HG03378 (cell line): Measurements from ENCODE around the gene USP9Y.
"Not testable (repeated sequence)": the region's sequence is repeated elsewhere in the genome, so short reads cannot be mapped to it uniquely, and the experiment has no call there.

Experiments used
- ATAC-seq: cut with Tn5 transposase; IDR thresholded peaks from one replicate; pipeline ENCODE4 v1.9.1; 2021; ENCODE audit warnings: mild to moderate bottlenecking, moderate library complexity; ENCODE audit not compliant: unreplicated experiment

USP9Y gene

GRCh38 chrY:12701181-12701695 is at the start of gene USP9Y:
USP9Y (plus strand) TSS chrY:12701231; CDS start chrY:12709448, 8,217 bp downstream.
- no peak for ATAC-seq

- no peak for ATAC-seq
Observed at GRCh38 chrY:12651621-12652036, 49.4 kb upstream of the USP9Y start.

GRCh38 chrY:12661745-12662681 is 39.0 kb upstream of the USP9Y start:
- ATAC-seq: no peak

- no peak for ATAC-seq
Observed at GRCh38 chrY:12662745-12663591, 38.1 kb upstream of the USP9Y start.

GRCh38 chrY:12663845-12664244 is 37.2 kb upstream of the USP9Y start:
- ATAC-seq: not testable (repeated sequence)

- no peak for ATAC-seq
Observed at GRCh38 chrY:12678111-12678510, 22.9 kb upstream of the USP9Y start.

- no peak for ATAC-seq
Observed at GRCh38 chrY:12681535-12681934, 19.5 kb upstream of the USP9Y start.

- no peak for ATAC-seq
Observed at GRCh38 chrY:12688337-12688736, 12.7 kb upstream of the USP9Y start.

- ATAC-seq: no peak
Observed at GRCh38 chrY:12700087-12700486, 944 bp upstream of the USP9Y start.

GRCh38 chrY:12702174-12702573 is 1.1 kb downstream of the USP9Y start:
- ATAC-seq: no peak

GRCh38 chrY:12710460-12710859 is 9.4 kb downstream of the USP9Y start:
- no peak for ATAC-seq

GRCh38 chrY:12715376-12715775 is 14.3 kb downstream of the USP9Y start:
- no peak for ATAC-seq

GRCh38 chrY:12729746-12730145 is 28.7 kb downstream of the USP9Y start:
- no peak for ATAC-seq

- ATAC-seq: no peak
Observed at GRCh38 chrY:12733625-12734024, 32.6 kb downstream of the USP9Y start.

- ATAC-seq: no peak
Observed at GRCh38 chrY:12734051-12734450, 33.0 kb downstream of the USP9Y start.

GRCh38 chrY:12741414-12741813 is 40.4 kb downstream of the USP9Y start:
- ATAC-seq: no peak

GRCh38 chrY:12742725-12743124 is 41.7 kb downstream of the USP9Y start:
- no peak for ATAC-seq

- ATAC-seq: no peak
Observed at GRCh38 chrY:12744091-12744490, 43.1 kb downstream of the USP9Y start.

- no peak for ATAC-seq
Observed at GRCh38 chrY:12749293-12749692, 48.3 kb downstream of the USP9Y start.

- ATAC-seq: no peak
Observed at GRCh38 chrY:12752856-12753255, 51.8 kb downstream of the USP9Y start.

- ATAC-seq: no peak
Observed at GRCh38 chrY:12756021-12756420, 55.0 kb downstream of the USP9Y start.
